MM.1S (cell line): ENCODE data around the gene EMX1.

Source experiments
- DNase-seq: peaks from one replicate; pipeline ENCODE4 v3.0.0-alpha.2; 2015
- H2AFZ ChIP-seq: fragments of 300-600 bp; sonication (generic); 2 replicates; pipeline ENCODE4 v1.6.0; 2016; ENCODE audit warnings: antibody characterized with exemption, low read length
- H3F3A ChIP-seq: fragments of 300-600 bp; sonication (generic); 2 replicates; pipeline ENCODE4 v1.6.1; 2016; ENCODE audit warnings: mild to moderate bottlenecking, antibody characterized with exemption, low read length, moderate library complexity, mixed read lengths; ENCODE audit not compliant: insufficient read depth
- H3K27ac ChIP-seq: fragments of 300-600 bp; sonication (generic); 2 replicates; pipeline ENCODE4 v1.5.1; 2016; ENCODE audit warnings: mild to moderate bottlenecking, low read length
- H3K27me3 ChIP-seq: fragments of 300-600 bp; sonication (generic); replicated peaks from 2 replicates; pipeline ENCODE4 v1.6.0; 2016; ENCODE audit warnings: low read length; ENCODE audit not compliant: insufficient read depth
- H3K36me3 ChIP-seq: fragments of 300-600 bp; sonication (generic); replicated peaks from 2 replicates; pipeline ENCODE4 v1.6.1; 2016; ENCODE audit warnings: mild to moderate bottlenecking, low read length, mixed read lengths; ENCODE audit not compliant: insufficient read depth
- H3K4me1 ChIP-seq: fragments of 300-600 bp; sonication (generic); 2 replicates; pipeline ENCODE4 v1.6.1; 2016; ENCODE audit warnings: low read length, mixed read lengths
- H3K4me2 ChIP-seq: fragments of 300-600 bp; sonication (generic); 2 replicates; pipeline ENCODE4 v1.6.0; 2016; ENCODE audit warnings: low read depth, low read length
- H3K4me3 ChIP-seq: fragments of 300-600 bp; sonication (generic); 2 replicates; pipeline ENCODE4 v1.5.1; 2016; ENCODE audit warnings: low read length, mixed read lengths
- H3K79me2 ChIP-seq: fragments of 300-600 bp; sonication (generic); 2 replicates; pipeline ENCODE4 v1.6.1; 2016; ENCODE audit warnings: mixed run types, low read length, mixed read lengths
- H3K9ac ChIP-seq: fragments of 300-600 bp; sonication (generic); 2 replicates; pipeline ENCODE4 v1.6.1; 2016; ENCODE audit warnings: low read length, mixed read lengths
- H3K9me2 ChIP-seq: fragments of 300-600 bp; sonication (generic); replicated peaks from 2 replicates; pipeline ENCODE4 v1.6.1; 2016; ENCODE audit warnings: mild to moderate bottlenecking, low read length, mixed read lengths; ENCODE audit not compliant: insufficient read depth
- H3K9me3 ChIP-seq: fragments of 300-600 bp; sonication (generic); replicated peaks from 2 replicates; pipeline ENCODE4 v1.6.1; 2016; ENCODE audit warnings: mild to moderate bottlenecking, low read length, mixed read lengths; ENCODE audit not compliant: insufficient read depth
- H4K20me1 ChIP-seq: fragments of 300-600 bp; sonication (generic); 2 replicates; pipeline ENCODE4 v1.6.1; 2016; ENCODE audit warnings: mild to moderate bottlenecking, low read length, moderate library complexity, mixed read lengths; ENCODE audit not compliant: insufficient read depth
- CTCF ChIP-seq: fragments of 300-600 bp; sonication (generic); IDR thresholded peaks from 2 replicates; pipeline ENCODE4 v1.5.1; 2016; ENCODE audit warnings: antibody characterized with exemption, low read length, mixed read lengths
- EZH2 ChIP-seq: fragments of 300-600 bp; sonication (generic); optimal IDR thresholded peaks from 2 replicates; pipeline ENCODE3; 2017; ENCODE audit warnings: low read depth, mild to moderate bottlenecking, antibody characterized with exemption, low read length, mixed read lengths
- EZH2phosphoT487 ChIP-seq: fragments of 300-600 bp; sonication (generic); IDR thresholded peaks from 2 replicates; pipeline ENCODE4 v1.6.1; 2018; ENCODE audit warnings: antibody characterized with exemption, low read length

The EMX1 gene

GRCh38 chr2:72956936-72957335, 39.6 kb downstream of the EMX1 start:
- Histone ChIP-seq H3K9ac (no peak overlapping the region), H3F3A (no peaks in the 10 kb centered on the region), H2AFZ (no peak overlapping the region), H3K27me3 (no peaks in the 10 kb centered on the region), H3K9me2 (no peaks in the 10 kb centered on the region), H3K27ac (no peak overlapping the region), H3K4me1 (no peaks in the 10 kb centered on the region), H4K20me1 (no peaks in the 10 kb centered on the region), H3K79me2 (no peaks in the 10 kb centered on the region), H3K9me3 (no peaks in the 10 kb centered on the region), H3K4me3 (no peak overlapping the region), H3K4me2 (no peak overlapping the region), H3K36me3 (no peaks in the 10 kb centered on the region)
- TF ChIP-seq EZH2 (no peak), CTCF (no peak), EZH2phosphoT487 (no peak)
- no peak for DNase-seq

- Histone ChIP-seq H3K9me2 (no peaks in the 10 kb centered on the region), H3K79me2 (no peaks in the 10 kb centered on the region), H3K27ac (no peak overlapping the region), H3K36me3 (no peaks in the 10 kb centered on the region), H3K4me2 (no peak overlapping the region), H3K9ac (no peak overlapping the region), H3K4me3 (no peak overlapping the region), H3K4me1 (no peaks in the 10 kb centered on the region), H2AFZ (no peak overlapping the region), H3K27me3 (no peaks in the 10 kb centered on the region), H3F3A (no peaks in the 10 kb centered on the region), H3K9me3 (no peaks in the 10 kb centered on the region), H4K20me1 (no peaks in the 10 kb centered on the region)
- DNase-seq = no peak
- TF ChIP-seq CTCF = no peak
These were observed 41.4 kb downstream of the EMX1 start for GRCh38 chr2:72958542-72959385.

- no peaks in the 10 kb centered on the region for H3F3A ChIP-seq
- no peaks in the 10 kb centered on the region for H3K9me3 ChIP-seq
- no peak for DNase-seq
- H4K20me1 ChIP-seq = no peaks in the 10 kb centered on the region
- H3K4me2 ChIP-seq = no peak overlapping the region
- H3K9ac ChIP-seq = no peak overlapping the region
- H2AFZ ChIP-seq = no peak overlapping the region
- no peaks in the 10 kb centered on the region for H3K4me1 ChIP-seq
- no peak overlapping the region for H3K4me3 ChIP-seq
- no peaks in the 10 kb centered on the region for H3K36me3 ChIP-seq
- H3K79me2 ChIP-seq = no peaks in the 10 kb centered on the region
- TF ChIP-seq EZH2 = no peak
- TF ChIP-seq CTCF = no peak
- no peak for TF ChIP-seq EZH2phosphoT487
- no peaks in the 10 kb centered on the region for H3K9me2 ChIP-seq
- H3K27me3 ChIP-seq = no peaks in the 10 kb centered on the region
- no peak overlapping the region for H3K27ac ChIP-seq
These were observed 42.2 kb downstream of the EMX1 start for GRCh38 chr2:72959554-72959953.
